Subcutaneous adipose tissue (tissue), 4 donors: Measurements from ENCODE around the gene CATSPER4. TPM values are rescaled to one million over a fixed set of nuclear protein-coding genes. Genes with fewer than 3 reads are reported as not detected.

Experiments
- total RNA-seq, 4 donors: library from RNA; depleted of rRNA; stranded (reverse); fragments of >200 nt; gene quantifications; one replicate each; pipeline ENCODE4 v1.1.0, GENCODE V29; 2016
- TF ChIP-seq, protein P1 (sequence below): fragments of 450-650 bp; IDR thresholded peaks from one replicate; pipeline ENCODE4 v1.5.1; 2016; ENCODE audit warnings: low read depth, mild to moderate bottlenecking, control low read depth, antibody characterized with exemption, moderate library complexity

The CATSPER4 gene
- total RNA-seq, 4 donors from 2014 or later, result not detected

- TF ChIP-seq, protein P1, sequence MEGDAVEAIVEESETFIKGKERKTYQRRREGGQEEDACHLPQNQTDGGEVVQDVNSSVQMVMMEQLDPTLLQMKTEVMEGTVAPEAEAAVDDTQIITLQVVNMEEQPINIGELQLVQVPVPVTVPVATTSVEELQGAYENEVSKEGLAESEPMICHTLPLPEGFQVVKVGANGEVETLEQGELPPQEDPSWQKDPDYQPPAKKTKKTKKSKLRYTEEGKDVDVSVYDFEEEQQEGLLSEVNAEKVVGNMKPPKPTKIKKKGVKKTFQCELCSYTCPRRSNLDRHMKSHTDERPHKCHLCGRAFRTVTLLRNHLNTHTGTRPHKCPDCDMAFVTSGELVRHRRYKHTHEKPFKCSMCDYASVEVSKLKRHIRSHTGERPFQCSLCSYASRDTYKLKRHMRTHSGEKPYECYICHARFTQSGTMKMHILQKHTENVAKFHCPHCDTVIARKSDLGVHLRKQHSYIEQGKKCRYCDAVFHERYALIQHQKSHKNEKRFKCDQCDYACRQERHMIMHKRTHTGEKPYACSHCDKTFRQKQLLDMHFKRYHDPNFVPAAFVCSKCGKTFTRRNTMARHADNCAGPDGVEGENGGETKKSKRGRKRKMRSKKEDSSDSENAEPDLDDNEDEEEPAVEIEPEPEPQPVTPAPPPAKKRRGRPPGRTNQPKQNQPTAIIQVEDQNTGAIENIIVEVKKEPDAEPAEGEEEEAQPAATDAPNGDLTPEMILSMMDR, result no peak
These were observed 1.9 kb upstream of the CATSPER4 start for GRCh38 chr1:26188477-26188876.

GRCh38 chr1:26189331-26189730, 1.1 kb upstream of the CATSPER4 start:
- TF ChIP-seq, protein P1, result no peak

- TF ChIP-seq, protein P1, result no peak
These were observed 589 bp upstream of the CATSPER4 start for GRCh38 chr1:26189751-26190275.

DNA sequence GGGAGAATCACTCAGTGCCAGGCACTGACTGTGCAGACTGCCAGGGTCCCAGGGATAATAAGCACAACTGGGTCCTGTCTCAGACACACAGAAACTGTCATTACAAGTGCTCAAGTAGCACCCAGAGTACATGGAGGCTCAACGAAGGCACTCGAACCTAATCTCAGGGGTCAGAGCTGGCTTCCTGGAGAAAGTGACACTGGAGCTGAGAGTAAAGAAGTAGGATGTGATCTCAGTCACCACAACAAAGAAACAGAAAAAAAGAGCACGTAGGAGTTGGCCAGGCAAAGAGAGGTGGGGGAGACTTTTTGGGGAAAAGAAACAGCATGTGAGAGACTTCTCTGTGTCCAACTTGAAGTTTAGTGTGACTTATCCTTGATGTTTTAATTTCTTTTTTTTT, 1.3 kb downstream of the CATSPER4 start:
- TF ChIP-seq, protein P1, result no peak

GRCh38 chr1:26195805-26196204, 5.4 kb downstream of the CATSPER4 start:
- TF ChIP-seq, protein P1, result no peak

- TF ChIP-seq, protein P1, result no peak
These were observed 6.9 kb downstream of the CATSPER4 start for GRCh38 chr1:26197301-26197700.

DNA sequence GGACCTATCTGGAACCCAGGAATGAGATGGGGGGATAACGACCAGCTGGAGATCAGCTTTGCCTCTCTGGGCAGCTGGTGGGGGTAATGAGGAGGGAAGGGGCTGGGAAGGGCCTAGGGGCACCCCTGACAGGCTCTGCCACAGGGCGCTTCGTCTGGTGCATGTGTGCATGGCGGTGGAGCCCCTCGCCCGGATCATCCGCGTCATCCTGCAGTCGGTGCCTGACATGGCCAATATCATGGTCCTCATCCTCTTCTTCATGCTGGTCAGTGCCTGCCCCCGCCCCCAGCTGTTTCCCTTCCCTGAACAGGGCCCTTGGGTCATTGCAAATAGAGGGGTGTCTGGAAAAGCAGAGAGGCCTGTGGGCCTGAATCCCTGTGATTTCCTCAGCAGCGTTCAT, 7.4 kb downstream of the CATSPER4 start:
- TF ChIP-seq, protein P1, result no peak
